Measurements from ENCODE around the gene GIMAP6. TPM values are rescaled to one million over a fixed set of nuclear protein-coding genes. Genes with fewer than 3 reads are reported as not detected.
"Not testable (repeated sequence)": the region's sequence is repeated elsewhere in the genome, so short reads cannot be mapped to it uniquely, and the experiment has no call there.

Gene GIMAP6
- total RNA-seq, 1 experiment from 2014 or later, result not detected

GRCh38 chr7:150612925-150613324, 19.3 kb downstream of the GIMAP6 start:
- H3K9me3 ChIP-seq (ENCODE audit: low read length), result no peaks in the 10 kb centered on the region
- no peaks in the 10 kb centered on the region for H3K4me1 ChIP-seq (ENCODE audit: insufficient read depth, low read length)
- H3K27ac ChIP-seq (ENCODE audit: low read length), result no peak overlapping the region
- no peaks in the 10 kb centered on the region for H4K20me1 ChIP-seq (ENCODE audit: low read length)
- H3K4me3 ChIP-seq (ENCODE audit: low read length), result no peak overlapping the region
- DNase-seq (no peak), ATAC-seq (no peak)
- H3K9me2 ChIP-seq (replicated peaks; ENCODE audit: low read length), result no peaks in the 10 kb centered on the region
- no peaks in the 10 kb centered on the region for H3K36me3 ChIP-seq (ENCODE audit: low read depth, low read length)
- BruUV-seq (replicated peaks), result no TSS peak
- no peaks in the 10 kb centered on the region for H3F3A ChIP-seq (ENCODE audit: low read length, unreplicated experiment)
- no peak for TF ChIP-seq EZH2phosphoT487 (IDR thresholded peaks at IDR 0.05; ENCODE audit: borderline replicate concordance, low read length)
- no peak for TF ChIP-seq CTCF (conservative IDR thresholded peaks at IDR 0.05; ENCODE audit: low read depth, low read length)
- TF ChIP-seq EZH2 (IDR thresholded peaks at IDR 0.05; ENCODE audit: low read length, unreplicated experiment), result no peak
- intact Hi-C loops (cut with micrococcal nuclease), result no loop called here
- H2AFZ ChIP-seq (ENCODE audit: low read length), result no peak overlapping the region
- ChIA-PET CTCF (no interaction called here), POLR2A (ENCODE audit: unreplicated experiment) (no interaction called here)
- H3K27me3 ChIP-seq (ENCODE audit: low read length), result no peaks in the 10 kb centered on the region
- no peaks in the 10 kb centered on the region for H3K79me2 ChIP-seq (ENCODE audit: low read length)
- H3K9ac ChIP-seq (ENCODE audit: low read length), result no peak overlapping the region
- H3K4me2 ChIP-seq (ENCODE audit: low read length), result no peak overlapping the region

- ChIA-PET CTCF (no interaction called here), POLR2A (ENCODE audit: unreplicated experiment) (no interaction called here)
- no peaks in the 10 kb centered on the region for H3K9me3 ChIP-seq (ENCODE audit: low read length)
- no peaks in the 10 kb centered on the region for H3F3A ChIP-seq (ENCODE audit: low read length, unreplicated experiment)
- H4K20me1 ChIP-seq (ENCODE audit: low read length), result no peaks in the 10 kb centered on the region
- TF ChIP-seq CTCF (conservative IDR thresholded peaks at IDR 0.05; ENCODE audit: low read depth, low read length), result no peak
- no peak for TF ChIP-seq EZH2phosphoT487 (IDR thresholded peaks at IDR 0.05; ENCODE audit: borderline replicate concordance, low read length)
- no peak for TF ChIP-seq EZH2 (IDR thresholded peaks at IDR 0.05; ENCODE audit: low read length, unreplicated experiment)
- intact Hi-C loops (cut with micrococcal nuclease), result no loop called here
- H3K9me2 ChIP-seq (replicated peaks; ENCODE audit: low read length), result no peaks in the 10 kb centered on the region
- H3K4me1 ChIP-seq (ENCODE audit: insufficient read depth, low read length), result no peaks in the 10 kb centered on the region
- H3K36me3 ChIP-seq (ENCODE audit: low read depth, low read length), result no peaks in the 10 kb centered on the region
- no peaks in the 10 kb centered on the region for H3K79me2 ChIP-seq (ENCODE audit: low read length)
- H3K9ac ChIP-seq (ENCODE audit: low read length), result no peak overlapping the region
- H3K27ac ChIP-seq (ENCODE audit: low read length), result no peak overlapping the region
- no TSS peak for BruUV-seq (replicated peaks)
- no peak overlapping the region for H3K4me2 ChIP-seq (ENCODE audit: low read length)
- DNase-seq, result no peak
- H2AFZ ChIP-seq (ENCODE audit: low read length), result no peak overlapping the region
- no peak for ATAC-seq
- no peak overlapping the region for H3K4me3 ChIP-seq (ENCODE audit: low read length)
- no peaks in the 10 kb centered on the region for H3K27me3 ChIP-seq (ENCODE audit: low read length)
These were observed 22.0 kb downstream of the GIMAP6 start for GRCh38 chr7:150610233-150610632.

GRCh38 chr7:150603600-150603999, 28.6 kb downstream of the GIMAP6 start:
- CTCF ChIA-PET; H3F3A ChIP-seq (ENCODE audit: low read length, unreplicated experiment); H3K9me2 ChIP-seq (replicated peaks; ENCODE audit: low read length): not testable (repeated sequence)

More at GRCh38 chr7:150603600-150603999, 28.6 kb downstream of the GIMAP6 start:
- H3K79me2 ChIP-seq (ENCODE audit: low read length); H3K27ac ChIP-seq (ENCODE audit: low read length); ATAC-seq; H3K4me1 ChIP-seq (ENCODE audit: insufficient read depth, low read length); H3K36me3 ChIP-seq (ENCODE audit: low read depth, low read length); H3K9ac ChIP-seq (ENCODE audit: low read length); DNase-seq; intact Hi-C loops (cut with micrococcal nuclease); BruUV-seq (replicated peaks); H3K4me2 ChIP-seq (ENCODE audit: low read length); H4K20me1 ChIP-seq (ENCODE audit: low read length); H3K4me3 ChIP-seq (ENCODE audit: low read length); POLR2A ChIA-PET (ENCODE audit: unreplicated experiment); H3K9me3 ChIP-seq (ENCODE audit: low read length); H3K27me3 ChIP-seq (ENCODE audit: low read length); H2AFZ ChIP-seq (ENCODE audit: low read length): not testable (repeated sequence)
